Measurements from ENCODE around the gene RTN1. TPM values are rescaled to one million over a fixed set of nuclear protein-coding genes. Genes with fewer than 3 reads are reported as not detected.

The RTN1 gene, protein sequence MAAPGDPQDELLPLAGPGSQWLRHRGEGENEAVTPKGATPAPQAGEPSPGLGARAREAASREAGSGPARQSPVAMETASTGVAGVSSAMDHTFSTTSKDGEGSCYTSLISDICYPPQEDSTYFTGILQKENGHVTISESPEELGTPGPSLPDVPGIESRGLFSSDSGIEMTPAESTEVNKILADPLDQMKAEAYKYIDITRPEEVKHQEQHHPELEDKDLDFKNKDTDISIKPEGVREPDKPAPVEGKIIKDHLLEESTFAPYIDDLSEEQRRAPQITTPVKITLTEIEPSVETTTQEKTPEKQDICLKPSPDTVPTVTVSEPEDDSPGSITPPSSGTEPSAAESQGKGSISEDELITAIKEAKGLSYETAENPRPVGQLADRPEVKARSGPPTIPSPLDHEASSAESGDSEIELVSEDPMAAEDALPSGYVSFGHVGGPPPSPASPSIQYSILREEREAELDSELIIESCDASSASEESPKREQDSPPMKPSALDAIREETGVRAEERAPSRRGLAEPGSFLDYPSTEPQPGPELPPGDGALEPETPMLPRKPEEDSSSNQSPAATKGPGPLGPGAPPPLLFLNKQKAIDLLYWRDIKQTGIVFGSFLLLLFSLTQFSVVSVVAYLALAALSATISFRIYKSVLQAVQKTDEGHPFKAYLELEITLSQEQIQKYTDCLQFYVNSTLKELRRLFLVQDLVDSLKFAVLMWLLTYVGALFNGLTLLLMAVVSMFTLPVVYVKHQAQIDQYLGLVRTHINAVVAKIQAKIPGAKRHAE
- 1 to 10 TPM in 1 of 2 donors, under 1 TPM in 1; 0.84 to 4.7 TPM for total RNA-seq

DNA sequence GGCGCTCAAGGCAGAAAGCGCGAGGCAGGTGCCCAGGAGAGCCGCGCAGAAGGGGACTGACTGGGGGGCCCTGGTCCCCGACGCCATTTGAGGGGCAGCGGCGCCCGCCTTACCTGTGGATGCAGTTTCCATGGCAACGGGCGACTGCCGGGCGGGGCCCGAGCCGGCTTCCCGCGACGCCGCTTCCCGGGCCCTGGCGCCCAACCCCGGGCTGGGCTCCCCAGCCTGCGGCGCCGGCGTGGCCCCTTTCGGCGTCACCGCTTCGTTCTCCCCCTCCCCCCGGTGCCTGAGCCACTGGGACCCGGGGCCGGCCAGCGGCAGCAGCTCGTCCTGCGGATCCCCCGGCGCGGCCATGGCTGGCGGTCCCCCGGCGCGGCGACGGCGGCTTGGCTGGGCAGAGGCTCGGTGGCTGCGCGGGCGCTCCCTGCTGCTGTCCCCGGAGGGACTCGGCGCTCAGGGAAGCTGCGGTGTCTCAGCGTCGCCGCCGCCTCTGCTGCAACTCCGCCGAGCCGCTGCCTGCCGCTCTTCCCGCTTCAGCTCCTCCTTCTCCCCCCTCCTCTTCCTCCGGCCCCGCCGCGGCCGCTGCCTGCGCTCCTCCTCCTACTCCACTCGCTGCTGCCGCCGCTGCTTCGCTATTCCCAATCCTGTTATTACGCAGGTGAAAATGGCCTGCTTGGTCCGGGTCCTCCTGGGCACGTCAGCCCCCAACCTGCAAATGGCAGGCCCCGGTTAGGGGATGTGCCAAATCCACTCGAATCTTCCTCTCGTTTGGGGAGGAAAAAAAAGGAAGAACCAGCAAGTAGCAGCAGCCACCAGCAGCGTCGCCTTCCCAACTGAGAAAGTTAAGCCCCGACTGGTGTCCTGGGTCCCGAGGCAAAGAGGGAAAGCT, at the start of gene RTN1:
TSS of gene RTN1 (minus strand) at position 500 of the 889 bp plus-strand sequence. CDS start at position 354, 146 bp downstream.
- peaks cover 35% of the 10 kb centered on the region for H3K27me3 ChIP-seq
- TF ChIP-seq, protein P1, sequence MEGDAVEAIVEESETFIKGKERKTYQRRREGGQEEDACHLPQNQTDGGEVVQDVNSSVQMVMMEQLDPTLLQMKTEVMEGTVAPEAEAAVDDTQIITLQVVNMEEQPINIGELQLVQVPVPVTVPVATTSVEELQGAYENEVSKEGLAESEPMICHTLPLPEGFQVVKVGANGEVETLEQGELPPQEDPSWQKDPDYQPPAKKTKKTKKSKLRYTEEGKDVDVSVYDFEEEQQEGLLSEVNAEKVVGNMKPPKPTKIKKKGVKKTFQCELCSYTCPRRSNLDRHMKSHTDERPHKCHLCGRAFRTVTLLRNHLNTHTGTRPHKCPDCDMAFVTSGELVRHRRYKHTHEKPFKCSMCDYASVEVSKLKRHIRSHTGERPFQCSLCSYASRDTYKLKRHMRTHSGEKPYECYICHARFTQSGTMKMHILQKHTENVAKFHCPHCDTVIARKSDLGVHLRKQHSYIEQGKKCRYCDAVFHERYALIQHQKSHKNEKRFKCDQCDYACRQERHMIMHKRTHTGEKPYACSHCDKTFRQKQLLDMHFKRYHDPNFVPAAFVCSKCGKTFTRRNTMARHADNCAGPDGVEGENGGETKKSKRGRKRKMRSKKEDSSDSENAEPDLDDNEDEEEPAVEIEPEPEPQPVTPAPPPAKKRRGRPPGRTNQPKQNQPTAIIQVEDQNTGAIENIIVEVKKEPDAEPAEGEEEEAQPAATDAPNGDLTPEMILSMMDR (IDR thresholded peaks at IDR 0.05): no peak
- no peaks in the 10 kb centered on the region for H3K36me3 ChIP-seq
- intact Hi-C loops (cut with DNase I): no loop called here
- no peaks in the 10 kb centered on the region for H3K9me3 ChIP-seq
- H3K4me1 ChIP-seq: no peaks in the 10 kb centered on the region
- peak; percentile 25 for DNase-seq
- H3K4me3 ChIP-seq: peak within 1 kb of the TSS; percentile 52
- no peak within 1 kb of the TSS for H3K27ac ChIP-seq
- peak within 1 kb of the TSS in 1 of 2 donors; percentile 27 for H3K9ac ChIP-seq (ENCODE audit: low read depth in 2 of 2, low read length in 2 of 2)

DNA sequence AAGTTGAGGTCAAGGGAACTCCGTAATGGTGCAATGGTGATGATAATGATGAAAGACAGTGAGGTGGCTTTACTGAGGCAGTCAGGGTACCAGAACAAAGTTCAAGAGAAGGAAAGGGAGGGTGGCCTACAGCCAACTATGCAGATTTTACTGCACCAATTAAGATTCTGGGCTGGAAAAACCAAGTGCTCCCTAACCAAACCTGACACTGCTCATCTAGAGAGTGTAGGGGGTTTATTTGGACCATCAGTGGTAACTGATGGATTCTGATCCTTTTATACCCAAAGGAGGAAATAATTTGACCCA, 49.8 kb upstream of the RTN1 start:
- Histone ChIP-seq H3K36me3 (no peaks in the 10 kb centered on the region), H3K27ac (no peak overlapping the region), H3K9me3 (no peaks in the 10 kb centered on the region), H3K4me1 (peaks cover 5% of the 10 kb centered on the region), H3K4me3 (no peak overlapping the region), H3K9ac (ENCODE audit: low read depth in 2 of 2, low read length in 2 of 2) (no peak overlapping the region), H3K27me3 (peaks cover 15% of the 10 kb centered on the region)
- intact Hi-C loops (cut with DNase I): no loop called here
- TF ChIP-seq, protein P1 (IDR thresholded peaks at IDR 0.05): no peak
- peak; percentile 47 for DNase-seq

DNA sequence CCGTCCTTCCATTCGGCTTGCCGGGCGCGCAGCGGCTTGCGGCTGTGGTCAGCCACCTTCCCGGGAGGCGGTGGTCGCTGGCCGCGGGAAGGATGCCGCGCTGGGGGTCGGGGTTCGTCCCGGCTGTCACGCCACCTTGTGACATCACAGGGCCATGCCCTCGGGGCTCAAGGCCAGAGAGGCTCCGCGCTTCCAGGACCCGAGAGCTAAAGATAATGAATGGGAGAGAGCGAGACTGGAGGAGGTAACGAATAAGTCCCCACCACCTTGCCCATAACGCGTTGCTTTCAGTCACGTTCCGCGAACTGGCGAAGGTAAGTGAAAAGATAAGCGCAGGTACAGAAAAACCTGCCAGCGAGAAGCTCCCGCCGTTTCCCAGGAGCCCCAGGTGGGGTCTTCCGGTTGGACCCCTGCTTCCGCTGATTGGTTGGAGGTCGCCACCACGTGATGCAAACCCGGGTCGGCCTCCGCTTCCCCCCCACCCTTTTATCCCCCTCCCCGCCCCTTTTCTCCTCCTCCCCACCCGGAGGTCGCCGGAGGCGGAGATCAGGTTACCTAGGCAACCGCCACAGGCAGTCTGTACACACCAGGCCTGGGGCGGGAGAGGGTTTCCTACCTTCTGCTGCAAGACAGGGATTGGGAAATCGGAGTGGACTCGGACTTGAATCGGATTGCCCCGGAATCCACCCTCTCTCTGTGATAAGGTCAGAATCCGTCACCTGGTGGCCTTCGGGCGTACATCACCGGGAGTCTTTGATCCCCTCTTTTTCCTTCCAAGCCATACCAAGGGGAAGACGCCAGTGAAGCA, 49.2 kb upstream of the RTN1 start, which contains the start of gene LRRC9:
TSS of gene LRRC9 (plus strand) at position 575 of the 808 bp plus-strand sequence.
- Histone ChIP-seq H3K27me3 (peaks cover 15% of the 10 kb centered on the region), H3K4me1 (peaks cover 5% of the 10 kb centered on the region), H3K36me3 (no peaks in the 10 kb centered on the region), H3K4me3 (peak within 1 kb of the TSS; percentile 23), H3K9me3 (no peaks in the 10 kb centered on the region), H3K9ac (ENCODE audit: low read depth in 2 of 2, low read length in 2 of 2) (peak within 1 kb of the TSS in 1 of 2 donors; percentile 5), H3K27ac (no peak within 1 kb of the TSS)
- intact Hi-C loops (cut with DNase I): no loop called here
- TF ChIP-seq, protein P1 (IDR thresholded peaks at IDR 0.05): no peak
- DNase-seq: peak; percentile 44

DNA sequence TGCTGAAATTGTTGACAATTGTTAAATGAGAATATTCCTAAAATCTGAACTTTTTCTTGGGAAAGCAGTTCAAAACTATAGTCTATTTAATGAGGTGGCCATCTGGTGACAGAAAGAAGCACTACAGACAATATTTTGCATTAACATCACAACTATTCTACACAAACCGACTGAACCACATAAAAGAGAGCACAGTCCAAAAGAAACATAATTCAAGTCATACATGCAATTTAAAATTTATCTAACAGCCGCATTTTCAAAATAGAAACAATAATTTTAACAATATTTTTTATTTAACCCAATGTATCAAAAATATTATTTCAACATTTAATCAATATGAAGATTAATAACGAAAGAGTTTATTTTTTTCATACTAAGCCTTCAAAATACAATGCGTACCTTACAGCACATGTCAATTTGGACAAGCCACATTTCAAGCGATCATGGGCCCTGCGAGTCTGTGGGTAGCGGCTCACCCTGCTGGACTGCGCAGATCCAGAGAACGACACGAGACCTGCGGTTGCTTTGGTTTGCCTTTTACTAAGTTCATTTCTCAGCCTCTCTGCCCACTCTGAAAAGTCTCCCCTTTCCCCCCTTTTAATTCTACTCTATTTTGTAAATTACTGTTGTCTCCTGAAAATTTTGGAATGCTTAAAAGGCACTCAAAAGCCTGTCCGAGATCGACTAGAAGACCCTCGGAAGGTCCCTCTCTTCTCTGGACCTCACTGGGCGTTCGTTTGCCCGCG, 48.4 kb upstream of the RTN1 start:
- no peaks in the 10 kb centered on the region for H3K36me3 ChIP-seq
- peaks cover 15% of the 10 kb centered on the region for H3K27me3 ChIP-seq
- DNase-seq: no peak
- TF ChIP-seq, protein P1 (IDR thresholded peaks at IDR 0.05): peak; percentile 32
- intact Hi-C loops (cut with DNase I): no loop called here
- H3K4me1 ChIP-seq: peaks cover 5% of the 10 kb centered on the region
- peak overlapping the region in 1 of 2 donors; percentile 5 for H3K9ac ChIP-seq (ENCODE audit: low read depth in 2 of 2, low read length in 2 of 2)
- peak overlapping the region; percentile 23 for H3K4me3 ChIP-seq
- no peak overlapping the region for H3K27ac ChIP-seq
- H3K9me3 ChIP-seq: no peaks in the 10 kb centered on the region
